IMR-90 (cell line): ENCODE data around the gene RGS9BP. TPM values are rescaled to one million over a fixed set of nuclear protein-coding genes. Genes with fewer than 3 reads are reported as not detected.
"Not testable (repeated sequence)": the region's sequence is repeated elsewhere in the genome, so short reads cannot be mapped to it uniquely, and the experiment has no call there.

Experiments used
- ATAC-seq: fragments of 200-7000 bp; cut with Tn5 transposase; 2 replicates; pipeline ENCODE4 v1.9.1; 2020; ENCODE audit warnings: low read depth, mild to moderate bottlenecking, moderate library complexity
- BruUV-seq: library from RNA; stranded (reverse); fragments of 400-500 nt; replicated peaks from 2 replicates; lab custom pipeline; 2021; lab: Mats Ljungman, UMichigan
- CTCF ChIA-PET: fragments of 300-600 bp; formaldehyde crosslinking; extraction: SDS; loops from one replicate; lab custom pipeline; 2021; ENCODE audit warnings: antibody characterized with exemption; lab: Yijun Ruan, JAX
- POLR2A ChIA-PET: fragments of 300-600 bp; sonication (Branson Sonifier 250); formaldehyde crosslinking; loops from one replicate; lab custom pipeline; 2022; ENCODE audit warnings: antibody characterized with exemption; ENCODE audit not compliant: unreplicated experiment; lab: Charles Lee
- DNase-seq: peaks from one replicate; pipeline ENCODE4 v3.0.0; 2013
- H2AFZ ChIP-seq: replicated peaks from 2 replicates; pipeline ENCODE3; 2013; ENCODE audit warnings: low read length, mild to moderate bottlenecking; ENCODE audit not compliant: poor library complexity
- H2AK5ac ChIP-seq: 2 replicates; pipeline ENCODE4 v1.6.1; 2013; ENCODE audit warnings: low read depth, low read length, inconsistent platforms
- H2AK9ac ChIP-seq: replicated peaks from 2 replicates; pipeline ENCODE3; 2013; ENCODE audit warnings: mild to moderate bottlenecking, low read depth, low read length, moderate library complexity; ENCODE audit not compliant: poor library complexity
- H2BK120ac ChIP-seq: 2 replicates; pipeline ENCODE4 v1.6.1; 2013; ENCODE audit warnings: low read depth, low read length, inconsistent platforms
- H2BK15ac ChIP-seq: 3 replicates; pipeline ENCODE4 v1.6.1; 2013; ENCODE audit warnings: low read depth, low read length, inconsistent platforms
- H2BK20ac ChIP-seq: 2 replicates; pipeline ENCODE4 v1.6.1; 2013; ENCODE audit warnings: low read depth, mild to moderate bottlenecking, inconsistent platforms, low read length, moderate library complexity
- H2BK5ac ChIP-seq: 2 replicates; pipeline ENCODE4 v1.6.1; 2013; ENCODE audit warnings: mild to moderate bottlenecking, low read depth, low read length, inconsistent platforms; ENCODE audit not compliant: poor library complexity, severe bottlenecking
- H3K14ac ChIP-seq: replicated peaks from 2 replicates; pipeline ENCODE4 v1.6.1; 2013; ENCODE audit warnings: low read depth, low read length, inconsistent platforms
- H3K18ac ChIP-seq: 2 replicates; pipeline ENCODE4 v1.6.1; 2013; ENCODE audit warnings: low read depth, low read length, control low read depth
- H3K23ac ChIP-seq: 2 replicates; pipeline ENCODE4 v1.6.1; 2013; ENCODE audit warnings: low read depth, low read length, inconsistent platforms
- H3K27ac ChIP-seq: 2 replicates; pipeline ENCODE4 v1.5.1; 2013; ENCODE audit warnings: mild to moderate bottlenecking, control low read depth, low read length; ENCODE audit not compliant: insufficient read depth
- H3K27me3 ChIP-seq: 2 replicates; pipeline ENCODE4 v1.6.1; 2013; ENCODE audit warnings: low read length; ENCODE audit not compliant: control insufficient read depth, insufficient read depth
- H3K36me3 ChIP-seq: 2 replicates; pipeline ENCODE4 v1.6.1; 2013; ENCODE audit warnings: low read length, mixed read lengths; ENCODE audit not compliant: control insufficient read depth, insufficient read depth
- H3K4ac ChIP-seq: 2 replicates; pipeline ENCODE4 v1.6.1; 2013; ENCODE audit warnings: low read depth, low read length, inconsistent platforms
- H3K4me1 ChIP-seq: 2 replicates; pipeline ENCODE4 v1.6.1; 2013; ENCODE audit warnings: low read length, mixed read lengths; ENCODE audit not compliant: control insufficient read depth, insufficient read depth
- H3K4me2 ChIP-seq: 2 replicates; pipeline ENCODE4 v1.6.1; 2013; ENCODE audit warnings: low read depth, mild to moderate bottlenecking, control low read depth, low read length, moderate library complexity
- H3K4me3 ChIP-seq: 2 replicates; pipeline ENCODE4 v1.5.1; 2013; ENCODE audit warnings: low read depth, mild to moderate bottlenecking, control low read depth, low read length, moderate library complexity; ENCODE audit not compliant: insufficient read depth
- H3K56ac ChIP-seq: 2 replicates; pipeline ENCODE4 v1.6.1; 2013; ENCODE audit warnings: low read length, inconsistent platforms; ENCODE audit not compliant: insufficient read depth; ENCODE audit errors: extremely low read depth
- H3K79me1 ChIP-seq, 2 experiments: 2 replicates each; pipeline ENCODE4 v1.6.1; 2013; ENCODE audit warnings: low read length in 2 of 2, inconsistent platforms in 1 of 2, low read depth in 1 of 2
- H3K9ac ChIP-seq: 2 replicates; pipeline ENCODE4 v1.6.1; 2013; ENCODE audit warnings: low read depth, low read length, control low read depth
- H3K9me1 ChIP-seq: 2 replicates; pipeline ENCODE4 v1.6.1; 2013; ENCODE audit warnings: low read length, inconsistent platforms; ENCODE audit not compliant: insufficient read depth
- H3K9me3 ChIP-seq: 2 replicates; pipeline ENCODE4 v1.6.1; 2013; ENCODE audit warnings: low read length; ENCODE audit not compliant: control insufficient read depth, insufficient read depth
- H4K20me1 ChIP-seq: 2 replicates; pipeline ENCODE4 v1.6.1; 2013; ENCODE audit warnings: low read length, inconsistent platforms; ENCODE audit not compliant: insufficient read depth
- H4K5ac ChIP-seq: 2 replicates; pipeline ENCODE4 v1.6.1; 2013; ENCODE audit warnings: mild to moderate bottlenecking, low read depth, low read length, control low read depth
- H4K8ac ChIP-seq, 2 experiments: 2 replicates each; pipeline ENCODE4 v1.6.1; 2013; ENCODE audit warnings: low read depth in 2 of 2, low read length in 2 of 2, control low read depth in 1 of 2, inconsistent platforms in 1 of 2
- H4K91ac ChIP-seq: 2 replicates; pipeline ENCODE4 v1.6.1; 2013; ENCODE audit warnings: low read depth, low read length, inconsistent platforms; ENCODE audit not compliant: insufficient read depth
- CEBPB ChIP-seq: IDR thresholded peaks from 2 replicates; pipeline ENCODE4 v1.6.1; 2012; ENCODE audit warnings: low read depth, low read length, improper control_type of control experiment
- CHD1 ChIP-seq: IDR thresholded peaks from 2 replicates; pipeline ENCODE4 v1.6.1; 2012; ENCODE audit warnings: low read depth, low read length, improper control_type of control experiment
- FOS ChIP-seq: fragments of 150-350 bp; IDR thresholded peaks from 2 replicates; pipeline ENCODE4 v1.6.1; 2016; ENCODE audit warnings: low read depth, low read length
- MAFK ChIP-seq: IDR thresholded peaks from 2 replicates; pipeline ENCODE4 v1.6.1; 2012; ENCODE audit warnings: low read depth, low read length, improper control_type of control experiment
- RCOR1 ChIP-seq: IDR thresholded peaks from 2 replicates; pipeline ENCODE4 v1.6.1; 2012; ENCODE audit warnings: mild to moderate bottlenecking, low read length, improper control_type of control experiment; ENCODE audit not compliant: insufficient replicate concordance
- WGBS, 2 experiments: methylation state at CpG; one replicate each; pipeline versions ENCODE4 v1.1.5 to v1.1.7; 2013; ENCODE audit warnings: missing lambda C conversion rate in 2 of 2; ENCODE audit not compliant: insufficient read length in 1 of 2; ENCODE audit errors: extremely low coverage in 2 of 2; 5-methylcytosine and 5-hydroxymethylcytosine counted together
- dilution Hi-C: fragments of 300-500 bp; cut with HindIII; formaldehyde crosslinking; loops from one replicate; pipeline ENCODE4 v1.14.3; 2018; ENCODE audit warnings: low sequenced_read_pairs; ENCODE audit not compliant: unreplicated experiment
- in situ Hi-C: fragments of 300-500 bp; cut with MboI; formaldehyde crosslinking; loops from 3 replicates; pipeline ENCODE4 v1.14.3; 2019; ENCODE audit warnings: low sequenced_read_pairs, inconsistent platforms, mixed read lengths
- intact Hi-C: fragments of 100-400 bp; cut with micrococcal nuclease; formaldehyde crosslinking; loops from 2 replicates; pipeline ENCODE4 v1.10.0; 2022
- polyA plus RNA-seq, 3 experiments: library from polyadenylated mRNA; depleted of rRNA; stranded (reverse); fragments of >200 nt; gene quantifications; 2 replicates each; pipeline ENCODE4 v1.2.3, GENCODE V29; 2012; ENCODE audit warnings: low replicate concordance in 1 of 3
- total RNA-seq: library from RNA; depleted of rRNA; stranded (reverse); fragments of >200 nt; gene quantifications from 2 replicates; pipeline ENCODE4 v1.2.3, GENCODE V29; 2012

The RGS9BP gene
- total and polyA plus RNA-seq, 2 of the 4 experiments (the other 2 are of a cell fraction): 0.03 to 0.18 TPM

DNA sequence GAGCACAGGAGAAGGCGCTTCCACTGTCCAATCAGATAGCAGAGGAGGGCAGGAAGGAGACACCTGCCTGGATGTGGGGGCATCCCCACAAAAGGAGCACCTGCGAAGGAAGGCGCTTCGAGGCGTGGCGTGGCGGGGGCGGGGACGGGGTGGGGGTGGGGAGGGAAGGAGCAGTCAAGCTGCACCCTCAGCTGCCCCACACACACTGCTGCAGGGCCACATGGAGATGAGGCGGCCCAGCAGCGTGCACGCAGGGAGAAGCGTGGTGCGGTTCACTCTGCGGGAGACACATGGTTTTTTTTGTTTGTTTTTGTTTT lies 22.1 kb upstream of the RGS9BP start:
- H3K14ac ChIP-seq: no peak overlapping the region
- H2BK20ac ChIP-seq: no peak overlapping the region
- POLR2A ChIA-PET: no interaction called here
- H2BK15ac ChIP-seq: no peak overlapping the region
- CTCF ChIA-PET: no interaction called here
- H3K79me1 ChIP-seq: peaks cover 6 to 41% of the 10 kb centered on the region in 2 experiments; a peak in 3 of 4 replicates
- in situ Hi-C loops: no loop called here
- no peak overlapping the region for H3K4ac ChIP-seq
- H3K36me3 ChIP-seq: peaks cover 18% of the 10 kb centered on the region; the same call in 1 of the 2 replicates
- H4K91ac ChIP-seq: no peak overlapping the region
- no peak overlapping the region for H3K18ac ChIP-seq
- H3K23ac ChIP-seq: no peak overlapping the region
- no peak overlapping the region for H2AK5ac ChIP-seq
- H2AK9ac ChIP-seq: no peak overlapping the region
- H4K20me1 ChIP-seq: no peaks in the 10 kb centered on the region; the same call in 1 of the 2 replicates
- H3K27ac ChIP-seq: no peak overlapping the region
- H3K56ac ChIP-seq: no peak overlapping the region
- H3K27me3 ChIP-seq: no peaks in the 10 kb centered on the region
- dilution Hi-C loops: no loop called here
- H2BK120ac ChIP-seq: no peak overlapping the region
- BruUV-seq: no TSS peak
- WGBS, 2 experiments: no CpG with 5 or more reads among the region's 15 CpGs
- no peak overlapping the region for H2AFZ ChIP-seq
- H3K9me3 ChIP-seq: no peaks in the 10 kb centered on the region
- no peak overlapping the region for H4K5ac ChIP-seq
- H3K9ac ChIP-seq: no peak overlapping the region
- DNase-seq (no peak), ATAC-seq (no peak)
- TF ChIP-seq CHD1 (no peak), RCOR1 (no peak), FOS (no peak), MAFK (no peak), CEBPB (no peak)
- peaks cover 2% of the 10 kb centered on the region; the same call in 1 of the 2 replicates for H3K4me1 ChIP-seq
- H4K8ac ChIP-seq: no peak overlapping the region
- H3K4me2 ChIP-seq: no peak overlapping the region
- no peak overlapping the region for H2BK5ac ChIP-seq
- H3K4me3 ChIP-seq: no peak overlapping the region
- intact Hi-C loops: no loop called here
- 0 out of 2 replicates have a peak, but pooled peaks cover 5% of the 10 kb centered on the region for H3K9me1 ChIP-seq

DNA sequence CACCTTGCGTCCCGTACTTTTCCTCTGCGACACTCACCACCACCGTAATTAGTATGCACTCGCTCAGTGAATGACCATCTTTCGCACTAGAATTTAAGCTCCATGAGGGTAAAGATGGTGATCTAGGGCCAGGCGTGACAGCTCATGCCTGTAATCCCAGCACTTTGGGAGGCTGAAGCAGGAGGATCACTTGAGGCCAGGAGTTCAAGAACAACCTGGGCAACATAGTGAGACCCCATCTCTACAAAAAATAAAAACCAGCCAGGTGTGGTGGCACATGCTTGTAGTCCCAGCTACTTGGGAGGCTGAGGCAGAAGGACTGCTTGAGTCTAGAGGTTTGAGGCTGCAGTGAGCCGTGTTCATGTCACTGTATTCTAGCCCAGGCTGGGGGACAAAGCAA lies 19.3 kb upstream of the RGS9BP start:
- H3K4ac ChIP-seq, H3K27me3 ChIP-seq, H3K56ac ChIP-seq, H3K23ac ChIP-seq, H3K4me1 ChIP-seq, dilution Hi-C loops, H2BK120ac ChIP-seq, H3K4me2 ChIP-seq, H3K4me3 ChIP-seq, H2AK5ac ChIP-seq, H2AFZ ChIP-seq, H2BK15ac ChIP-seq, ATAC-seq, H3K9me3 ChIP-seq, BruUV-seq, H3K9ac ChIP-seq, H4K5ac ChIP-seq, in situ Hi-C loops, H3K9me1 ChIP-seq, POLR2A ChIA-PET, H3K27ac ChIP-seq, H2BK5ac ChIP-seq, H3K18ac ChIP-seq, H2AK9ac ChIP-seq, H3K14ac ChIP-seq, H4K8ac ChIP-seq, DNase-seq, H4K20me1 ChIP-seq, intact Hi-C loops, H2BK20ac ChIP-seq, H4K91ac ChIP-seq: not testable (repeated sequence)
- CTCF ChIA-PET: interaction anchor here (0.6 kb wide), 3 partner anchors 12 to 73 kb away, joined by 3 to 4 read pairs (median 3); no protein-coding TSS in a partner anchor
- Histone ChIP-seq H3K36me3 (peaks cover 13% of the 10 kb centered on the region), H3K79me1 (peaks cover 12 to 49% of the 10 kb centered on the region in 2 experiments)
- WGBS, 2 experiments: 97% methylated on average over 5 of the region's 8 CpGs; no CpG with 5 or more reads in 1 of the 2 experiments
